Prostate gland (tissue), 2 donors: ENCODE measurements around the gene SLC25A23.

Experiments
- POLR2A ChIP-seq: fragments of 450-650 bp; IDR thresholded peaks from one replicate; pipeline ENCODE4 v1.6.1; 2016; ENCODE audit warnings: antibody characterized with exemption, mild to moderate bottlenecking
- TF ChIP-seq, protein P1 (sequence below), 4 experiments: fragments of 200-600 bp in 2 of 4; fragments of 450-650 bp in 2 of 4; sonication (generic) in 2 of 4; IDR thresholded peaks; 1 replicate in 3 of 4; 2 replicates in 1 of 4; pipeline ENCODE4 v1.5.1; 2016 to 2019; ENCODE audit warnings: antibody characterized with exemption in 4 of 4, mild to moderate bottlenecking in 2 of 4, moderate library complexity in 2 of 4

- TF ChIP-seq, protein P1, sequence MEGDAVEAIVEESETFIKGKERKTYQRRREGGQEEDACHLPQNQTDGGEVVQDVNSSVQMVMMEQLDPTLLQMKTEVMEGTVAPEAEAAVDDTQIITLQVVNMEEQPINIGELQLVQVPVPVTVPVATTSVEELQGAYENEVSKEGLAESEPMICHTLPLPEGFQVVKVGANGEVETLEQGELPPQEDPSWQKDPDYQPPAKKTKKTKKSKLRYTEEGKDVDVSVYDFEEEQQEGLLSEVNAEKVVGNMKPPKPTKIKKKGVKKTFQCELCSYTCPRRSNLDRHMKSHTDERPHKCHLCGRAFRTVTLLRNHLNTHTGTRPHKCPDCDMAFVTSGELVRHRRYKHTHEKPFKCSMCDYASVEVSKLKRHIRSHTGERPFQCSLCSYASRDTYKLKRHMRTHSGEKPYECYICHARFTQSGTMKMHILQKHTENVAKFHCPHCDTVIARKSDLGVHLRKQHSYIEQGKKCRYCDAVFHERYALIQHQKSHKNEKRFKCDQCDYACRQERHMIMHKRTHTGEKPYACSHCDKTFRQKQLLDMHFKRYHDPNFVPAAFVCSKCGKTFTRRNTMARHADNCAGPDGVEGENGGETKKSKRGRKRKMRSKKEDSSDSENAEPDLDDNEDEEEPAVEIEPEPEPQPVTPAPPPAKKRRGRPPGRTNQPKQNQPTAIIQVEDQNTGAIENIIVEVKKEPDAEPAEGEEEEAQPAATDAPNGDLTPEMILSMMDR (IDR thresholded peaks at IDR 0.05) = no peak
- no peak for TF ChIP-seq POLR2A
These were observed 44.0 kb upstream of the SLC25A23 start for GRCh38 chr19:6503407-6504201.
